PC-9 (cell line): ENCODE measurements around the gene SLC35G4. TPM values are rescaled to one million over a fixed set of nuclear protein-coding genes. Genes with fewer than 3 reads are reported as not detected.

Source experiments
- BruUV-seq: library from RNA; stranded (reverse); fragments of 400-500 nt; replicated peaks from 2 replicates; lab custom pipeline; 2021; lab: Mats Ljungman, UMichigan
- CTCF ChIA-PET: fragments of 300-600 bp; sonication (Branson Sonifier 250); formaldehyde crosslinking; loops from one replicate; lab custom pipeline; 2022; ENCODE audit warnings: antibody characterized with exemption; lab: Charles Lee
- POLR2A ChIA-PET: fragments of 300-600 bp; sonication (Branson Sonifier 250); formaldehyde crosslinking; loops from one replicate; lab custom pipeline; 2022; ENCODE audit warnings: antibody characterized with exemption; ENCODE audit not compliant: unreplicated experiment; lab: Charles Lee
- DNase-seq, 2 experiments: peaks; one replicate each; pipeline versions ENCODE4 v3.0.0 to v3.0.0-alpha.2; 2015 to 2022; ENCODE audit warnings: mixed read lengths in 1 of 2
- H2AFZ ChIP-seq: fragments of 200-600 bp; sonication (generic); 2 replicates; pipeline ENCODE4 v1.8.1; 2017; ENCODE audit warnings: antibody characterized with exemption
- H3F3A ChIP-seq: fragments of 200-600 bp; sonication (generic); 2 replicates; pipeline ENCODE4 v1.8.1; 2017; ENCODE audit warnings: antibody characterized with exemption, mild to moderate bottlenecking, low read depth; ENCODE audit not compliant: insufficient read depth
- H3K27ac ChIP-seq: fragments of 200-600 bp; sonication (generic); 2 replicates; pipeline ENCODE4 v1.6.1; 2016; ENCODE audit warnings: mixed run types
- H3K27me3 ChIP-seq: fragments of 200-600 bp; sonication (generic); 2 replicates; pipeline ENCODE4 v1.6.1; 2016; ENCODE audit warnings: low read depth, mixed run types; ENCODE audit not compliant: insufficient read depth
- H3K36me3 ChIP-seq: fragments of 200-600 bp; sonication (generic); 2 replicates; pipeline ENCODE4 v1.6.1; 2016; ENCODE audit warnings: low read depth, mixed run types
- H3K4me1 ChIP-seq: fragments of 200-600 bp; sonication (generic); replicated peaks from 2 replicates; pipeline ENCODE4 v1.6.1; 2016; ENCODE audit warnings: mixed run types; ENCODE audit not compliant: insufficient read depth
- H3K4me2 ChIP-seq: fragments of 200-600 bp; sonication (generic); 2 replicates; pipeline ENCODE4 v1.6.1; 2017; ENCODE audit warnings: mixed run types
- H3K4me3 ChIP-seq: fragments of 200-600 bp; sonication (generic); 2 replicates; pipeline ENCODE4 v1.6.1; 2016; ENCODE audit warnings: mixed run types
- H3K79me2 ChIP-seq: fragments of 200-600 bp; sonication (generic); 2 replicates; pipeline ENCODE4 v1.6.1; 2017; ENCODE audit warnings: low read depth, mixed run types
- H3K9me2 ChIP-seq: fragments of 200-600 bp; sonication (generic); 2 replicates; pipeline ENCODE4 v1.8.1; 2017; ENCODE audit warnings: mild to moderate bottlenecking; ENCODE audit not compliant: insufficient read depth
- H3K9me3 ChIP-seq: fragments of 200-600 bp; sonication (generic); 2 replicates; pipeline ENCODE4 v1.8.1; 2016; ENCODE audit warnings: low read depth; ENCODE audit not compliant: insufficient read depth
- H4K20me1 ChIP-seq: fragments of 200-600 bp; sonication (generic); 2 replicates; pipeline ENCODE4 v1.8.1; 2017; ENCODE audit not compliant: insufficient read depth
- CTCF ChIP-seq: fragments of 200-600 bp; sonication (generic); conservative IDR thresholded peaks from 2 replicates; pipeline ENCODE4 v1.6.1; 2017; ENCODE audit warnings: mixed run types, antibody characterized with exemption, mild to moderate bottlenecking, moderate library complexity
- EZH2 ChIP-seq: fragments of 200-600 bp; sonication (generic); IDR thresholded peaks from 2 replicates; pipeline ENCODE4 v1.8.0; 2017; ENCODE audit warnings: antibody characterized with exemption, low read depth
- intact Hi-C: fragments of 100-400 bp; cut with micrococcal nuclease; formaldehyde crosslinking; loops from one replicate; pipeline ENCODE4 v1.10.0; 2022; ENCODE audit not compliant: unreplicated experiment
- total RNA-seq: library from RNA; stranded (reverse); gene quantifications from 2 replicates; pipeline ENCODE4 v1.2.3, GENCODE V29; 2021

The SLC35G4 gene
- total RNA-seq, 1 experiment from 2014 or later = not detected

GRCh38 chr18:11581286-11581685 lies 28.1 kb upstream of the SLC35G4 start:
- Histone ChIP-seq H3K9me2 (no peaks in the 10 kb centered on the region), H2AFZ (no peak overlapping the region), H3K79me2 (no peaks in the 10 kb centered on the region), H3K4me2 (no peak overlapping the region), H3K27me3 (peaks cover 65% of the 10 kb centered on the region), H3K9me3 (no peaks in the 10 kb centered on the region), H3F3A (no peaks in the 10 kb centered on the region), H3K4me3 (no peak overlapping the region), H3K36me3 (no peaks in the 10 kb centered on the region), H3K4me1 (no peaks in the 10 kb centered on the region), H3K27ac (no peak overlapping the region), H4K20me1 (no peaks in the 10 kb centered on the region)
- TF ChIP-seq EZH2 (no peak), CTCF (no peak)
- intact Hi-C loops = no loop called here
- CTCF ChIA-PET = no interaction called here
- DNase-seq = no peak
- BruUV-seq = no TSS peak
- POLR2A ChIA-PET = no interaction called here

GRCh38 chr18:11585596-11585995 lies 23.8 kb upstream of the SLC35G4 start:
- H3K36me3 ChIP-seq = no peaks in the 10 kb centered on the region
- no peak overlapping the region for H2AFZ ChIP-seq
- H3K79me2 ChIP-seq = no peaks in the 10 kb centered on the region
- H3K9me2 ChIP-seq = no peaks in the 10 kb centered on the region
- H4K20me1 ChIP-seq = no peaks in the 10 kb centered on the region
- intact Hi-C loops = no loop called here
- no peak for TF ChIP-seq CTCF
- no peak for TF ChIP-seq EZH2
- no peaks in the 10 kb centered on the region for H3K9me3 ChIP-seq
- BruUV-seq = no TSS peak
- H3K4me2 ChIP-seq = no peak overlapping the region
- H3K4me1 ChIP-seq = no peaks in the 10 kb centered on the region
- DNase-seq = no peak
- CTCF ChIA-PET = interaction anchor here (0.6 kb wide), 1 partner anchor 26 kb away, joined by 5 read pairs; no protein-coding TSS in a partner anchor
- no peak overlapping the region for H3K4me3 ChIP-seq
- POLR2A ChIA-PET = no interaction called here
- H3F3A ChIP-seq = no peaks in the 10 kb centered on the region
- H3K27ac ChIP-seq = no peak overlapping the region
- H3K27me3 ChIP-seq = peaks cover 83% of the 10 kb centered on the region

- ChIA-PET CTCF (no interaction called here), POLR2A (no interaction called here)
- H3K9me3 ChIP-seq = no peaks in the 10 kb centered on the region
- no peaks in the 10 kb centered on the region for H3K79me2 ChIP-seq
- no peak for DNase-seq
- TF ChIP-seq EZH2 (no peak), CTCF (no peak)
- peaks cover 92% of the 10 kb centered on the region for H3K27me3 ChIP-seq
- H3K4me1 ChIP-seq = no peaks in the 10 kb centered on the region
- no peaks in the 10 kb centered on the region for H3K36me3 ChIP-seq
- intact Hi-C loops = no loop called here
- no peak overlapping the region for H3K27ac ChIP-seq
- no peaks in the 10 kb centered on the region for H4K20me1 ChIP-seq
- H3K9me2 ChIP-seq = no peaks in the 10 kb centered on the region
- H3F3A ChIP-seq = no peaks in the 10 kb centered on the region
- no peak overlapping the region for H2AFZ ChIP-seq
- BruUV-seq = no TSS peak
- H3K4me3 ChIP-seq = no peak overlapping the region
- H3K4me2 ChIP-seq = no peak overlapping the region
Measured at GRCh38 chr18:11586896-11587295, 22.5 kb upstream of the SLC35G4 start.
